Ascending aorta (tissue), 2 donors: ENCODE measurements around the gene TRIM2. TPM values are rescaled to one million over a fixed set of nuclear protein-coding genes. Genes with fewer than 3 reads are reported as not detected.

Experiments
- DNase-seq, 2 donors: peaks; one replicate each; pipeline ENCODE4 v3.0.0-alpha.2; 2019; ENCODE audit warnings: low spot score in 2 of 2
- H3K27ac ChIP-seq, 2 donors: fragments of 200-600 bp; sonication (generic); one replicate each; pipeline ENCODE4 v1.5.1; 2016 to 2017; ENCODE audit warnings: mild to moderate bottlenecking in 1 of 2
- H3K27me3 ChIP-seq: fragments of 200-600 bp; sonication (generic); one replicate; pipeline ENCODE4 v1.5.1; 2017
- H3K36me3 ChIP-seq, 2 donors: fragments of 200-600 bp; sonication (generic); one replicate each; pipeline ENCODE4 v1.5.1; 2016
- H3K4me1 ChIP-seq, 2 donors: fragments of 200-600 bp; sonication (generic); one replicate each; pipeline ENCODE4 v1.5.1; 2016 to 2017; ENCODE audit warnings: mild to moderate bottlenecking in 1 of 2
- H3K4me3 ChIP-seq, 2 donors: fragments of 200-600 bp; sonication (generic); one replicate each; pipeline ENCODE4 v1.5.1; 2016 to 2017; ENCODE audit warnings: mild to moderate bottlenecking in 1 of 2
- H3K9me3 ChIP-seq, 2 donors: fragments of 200-600 bp; sonication (generic); one replicate each; pipeline ENCODE4 v1.5.1; 2016
- intact Hi-C: fragments of 100-400 bp; cut with DNase I; formaldehyde crosslinking; loops from one replicate; pipeline ENCODE4 v1.15.1; 2023
- total RNA-seq: library from RNA; depleted of rRNA; stranded (reverse); fragments of >200 nt; gene quantifications from one replicate; pipeline ENCODE4 v1.1.0, GENCODE V29; 2016
- TF ChIP-seq, protein P1 (sequence below), 3 experiments: fragments of 200-600 bp in 2 of 3; fragments of 450-650 bp in 1 of 3; sonication (generic) in 2 of 3; IDR thresholded peaks; one replicate each; pipeline ENCODE4 v1.5.1; 2016 to 2019; ENCODE audit warnings: antibody characterized with exemption in 3 of 3, mild to moderate bottlenecking in 1 of 3, moderate library complexity in 1 of 3

The TRIM2 gene
- total RNA-seq, 1 donor from 2014 or later = 33.3 TPM

DNA sequence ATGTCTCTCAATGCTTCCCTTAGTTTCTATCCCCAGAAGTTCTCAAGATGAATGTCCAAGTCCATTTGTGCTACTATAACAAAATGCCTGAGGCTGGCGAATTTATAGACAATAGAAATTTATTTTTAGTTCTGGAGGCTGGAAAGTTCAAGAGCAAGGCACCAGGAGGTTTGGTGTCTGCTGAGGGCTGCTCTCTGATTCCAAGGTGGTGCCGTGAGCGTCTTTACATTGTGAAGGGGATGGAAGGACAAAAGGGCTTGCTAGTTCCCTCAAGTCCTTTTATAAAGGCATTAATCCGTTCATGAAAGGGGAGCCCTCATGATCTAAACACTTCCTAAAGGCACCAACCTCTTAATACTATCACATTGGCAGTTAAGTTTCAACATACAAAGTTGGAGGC is 12.3 kb downstream of the TRIM2 start:
- Histone ChIP-seq H3K36me3 (no peaks in the 10 kb centered on the region), H3K9me3 (no peaks in the 10 kb centered on the region), H3K4me3 (no peak overlapping the region), H3K4me1 (no peaks in the 10 kb centered on the region), H3K27ac (no peak overlapping the region), H3K27me3 (no peaks in the 10 kb centered on the region)
- intact Hi-C loops = no loop called here
- TF ChIP-seq, protein P1, sequence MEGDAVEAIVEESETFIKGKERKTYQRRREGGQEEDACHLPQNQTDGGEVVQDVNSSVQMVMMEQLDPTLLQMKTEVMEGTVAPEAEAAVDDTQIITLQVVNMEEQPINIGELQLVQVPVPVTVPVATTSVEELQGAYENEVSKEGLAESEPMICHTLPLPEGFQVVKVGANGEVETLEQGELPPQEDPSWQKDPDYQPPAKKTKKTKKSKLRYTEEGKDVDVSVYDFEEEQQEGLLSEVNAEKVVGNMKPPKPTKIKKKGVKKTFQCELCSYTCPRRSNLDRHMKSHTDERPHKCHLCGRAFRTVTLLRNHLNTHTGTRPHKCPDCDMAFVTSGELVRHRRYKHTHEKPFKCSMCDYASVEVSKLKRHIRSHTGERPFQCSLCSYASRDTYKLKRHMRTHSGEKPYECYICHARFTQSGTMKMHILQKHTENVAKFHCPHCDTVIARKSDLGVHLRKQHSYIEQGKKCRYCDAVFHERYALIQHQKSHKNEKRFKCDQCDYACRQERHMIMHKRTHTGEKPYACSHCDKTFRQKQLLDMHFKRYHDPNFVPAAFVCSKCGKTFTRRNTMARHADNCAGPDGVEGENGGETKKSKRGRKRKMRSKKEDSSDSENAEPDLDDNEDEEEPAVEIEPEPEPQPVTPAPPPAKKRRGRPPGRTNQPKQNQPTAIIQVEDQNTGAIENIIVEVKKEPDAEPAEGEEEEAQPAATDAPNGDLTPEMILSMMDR (IDR thresholded peaks at IDR 0.05) = no peak
- no peak for DNase-seq

- H3K27me3 ChIP-seq = no peaks in the 10 kb centered on the region
- TF ChIP-seq, protein P1 (IDR thresholded peaks at IDR 0.05) = no peak
- no peaks in the 10 kb centered on the region for H3K4me1 ChIP-seq
- no peak overlapping the region for H3K4me3 ChIP-seq
- intact Hi-C loops = no loop called here
- no peaks in the 10 kb centered on the region for H3K9me3 ChIP-seq
- H3K27ac ChIP-seq = no peak overlapping the region
- DNase-seq = no peak
- no peaks in the 10 kb centered on the region for H3K36me3 ChIP-seq
Measured at GRCh38 chr4:153217440-153217839, 13.2 kb downstream of the TRIM2 start.

DNA sequence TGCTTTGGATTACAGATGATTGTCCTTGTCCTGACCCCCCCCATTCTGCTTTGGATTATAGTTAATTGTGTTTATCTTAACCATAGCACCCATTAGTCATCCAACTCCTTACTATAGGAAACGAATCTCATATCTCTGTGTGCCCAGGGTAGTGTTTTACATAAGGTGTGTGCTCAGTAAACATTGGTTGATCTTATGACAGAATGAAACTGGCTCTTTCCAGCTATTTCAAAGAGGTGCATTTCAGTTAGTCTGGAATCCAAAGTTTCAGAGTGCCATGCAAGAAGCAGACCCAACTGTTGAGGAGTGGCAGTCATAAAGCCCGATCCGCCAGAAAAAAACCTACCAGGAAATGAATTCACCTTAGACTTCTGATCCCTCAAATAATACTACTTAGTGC is 14.7 kb downstream of the TRIM2 start:
- Histone ChIP-seq H3K4me1 (peaks cover 0 to 4% of the 10 kb centered on the region in 2 donors), H3K27ac (no peak overlapping the region), H3K27me3 (no peaks in the 10 kb centered on the region), H3K36me3 (no peaks in the 10 kb centered on the region), H3K4me3 (no peak overlapping the region), H3K9me3 (no peaks in the 10 kb centered on the region)
- TF ChIP-seq, protein P1 (IDR thresholded peaks at IDR 0.05) = no peak
- no peak for DNase-seq
- intact Hi-C loops = no loop called here

- H3K27ac ChIP-seq = no peak overlapping the region
- H3K36me3 ChIP-seq = no peaks in the 10 kb centered on the region
- H3K27me3 ChIP-seq = no peaks in the 10 kb centered on the region
- peaks cover 0 to 10% of the 10 kb centered on the region in 2 donors for H3K4me1 ChIP-seq
- TF ChIP-seq, protein P1 (IDR thresholded peaks at IDR 0.05) = no peak
- no peak overlapping the region for H3K4me3 ChIP-seq
- no peak for DNase-seq
- H3K9me3 ChIP-seq = no peaks in the 10 kb centered on the region
- intact Hi-C loops = loop anchor here (5.0 kb wide), 1 partner anchor 96 kb away; no protein-coding TSS in a partner anchor
Measured at GRCh38 chr4:153220682-153221395, 16.6 kb downstream of the TRIM2 start.

GRCh38 chr4:153221783-153222706 is 17.8 kb downstream of the TRIM2 start:
- H3K27ac ChIP-seq = peak overlapping the region; percentile 90 to 94
- TF ChIP-seq, protein P1 (IDR thresholded peaks at IDR 0.05) = no peak
- DNase-seq = peak in 1 of 2 donors; percentile 83
- peaks cover 0 to 10% of the 10 kb centered on the region in 2 donors for H3K4me1 ChIP-seq
- intact Hi-C loops = loop anchor here (1.0 to 5.0 kb wide), 4 partner anchors 27 to 95 kb away; no protein-coding TSS in a partner anchor
- no peaks in the 10 kb centered on the region for H3K27me3 ChIP-seq
- H3K9me3 ChIP-seq = no peaks in the 10 kb centered on the region
- H3K4me3 ChIP-seq = peak overlapping the region; percentile 63 to 82
- H3K36me3 ChIP-seq = no peaks in the 10 kb centered on the region
